Measurements from ENCODE around the gene ADAM30.

The ADAM30 gene

DNA sequence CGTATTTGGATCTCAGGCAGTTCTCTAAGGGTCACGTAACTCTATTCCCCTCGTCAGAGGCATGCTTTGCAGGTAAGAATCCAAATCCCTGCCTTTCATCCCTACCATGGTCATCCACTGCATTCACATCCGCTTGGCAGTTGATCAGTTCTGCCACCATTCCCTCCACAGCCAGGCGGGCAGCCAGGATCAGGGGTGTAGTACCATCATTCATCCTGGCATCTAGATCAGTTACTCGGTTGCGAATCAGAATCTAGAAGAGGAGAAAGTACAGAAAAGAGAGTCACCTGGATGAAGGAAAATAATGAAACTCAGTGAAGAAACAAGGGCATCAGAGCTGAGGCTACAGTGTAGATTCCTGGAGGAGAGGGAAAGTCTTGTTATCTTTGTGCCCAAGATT, 22.0 kb upstream of the ADAM30 start:
- no peak for DNase-seq (ENCODE audit: low read depth)
- TF ChIP-seq, protein P1, sequence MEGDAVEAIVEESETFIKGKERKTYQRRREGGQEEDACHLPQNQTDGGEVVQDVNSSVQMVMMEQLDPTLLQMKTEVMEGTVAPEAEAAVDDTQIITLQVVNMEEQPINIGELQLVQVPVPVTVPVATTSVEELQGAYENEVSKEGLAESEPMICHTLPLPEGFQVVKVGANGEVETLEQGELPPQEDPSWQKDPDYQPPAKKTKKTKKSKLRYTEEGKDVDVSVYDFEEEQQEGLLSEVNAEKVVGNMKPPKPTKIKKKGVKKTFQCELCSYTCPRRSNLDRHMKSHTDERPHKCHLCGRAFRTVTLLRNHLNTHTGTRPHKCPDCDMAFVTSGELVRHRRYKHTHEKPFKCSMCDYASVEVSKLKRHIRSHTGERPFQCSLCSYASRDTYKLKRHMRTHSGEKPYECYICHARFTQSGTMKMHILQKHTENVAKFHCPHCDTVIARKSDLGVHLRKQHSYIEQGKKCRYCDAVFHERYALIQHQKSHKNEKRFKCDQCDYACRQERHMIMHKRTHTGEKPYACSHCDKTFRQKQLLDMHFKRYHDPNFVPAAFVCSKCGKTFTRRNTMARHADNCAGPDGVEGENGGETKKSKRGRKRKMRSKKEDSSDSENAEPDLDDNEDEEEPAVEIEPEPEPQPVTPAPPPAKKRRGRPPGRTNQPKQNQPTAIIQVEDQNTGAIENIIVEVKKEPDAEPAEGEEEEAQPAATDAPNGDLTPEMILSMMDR (IDR thresholded peaks at IDR 0.05; ENCODE audit: insufficient read depth, low read depth, low read length, missing control alignments): no peak
- no peak overlapping the region for H3K4me3 ChIP-seq (ENCODE audit: low read depth, low read length)

DNA sequence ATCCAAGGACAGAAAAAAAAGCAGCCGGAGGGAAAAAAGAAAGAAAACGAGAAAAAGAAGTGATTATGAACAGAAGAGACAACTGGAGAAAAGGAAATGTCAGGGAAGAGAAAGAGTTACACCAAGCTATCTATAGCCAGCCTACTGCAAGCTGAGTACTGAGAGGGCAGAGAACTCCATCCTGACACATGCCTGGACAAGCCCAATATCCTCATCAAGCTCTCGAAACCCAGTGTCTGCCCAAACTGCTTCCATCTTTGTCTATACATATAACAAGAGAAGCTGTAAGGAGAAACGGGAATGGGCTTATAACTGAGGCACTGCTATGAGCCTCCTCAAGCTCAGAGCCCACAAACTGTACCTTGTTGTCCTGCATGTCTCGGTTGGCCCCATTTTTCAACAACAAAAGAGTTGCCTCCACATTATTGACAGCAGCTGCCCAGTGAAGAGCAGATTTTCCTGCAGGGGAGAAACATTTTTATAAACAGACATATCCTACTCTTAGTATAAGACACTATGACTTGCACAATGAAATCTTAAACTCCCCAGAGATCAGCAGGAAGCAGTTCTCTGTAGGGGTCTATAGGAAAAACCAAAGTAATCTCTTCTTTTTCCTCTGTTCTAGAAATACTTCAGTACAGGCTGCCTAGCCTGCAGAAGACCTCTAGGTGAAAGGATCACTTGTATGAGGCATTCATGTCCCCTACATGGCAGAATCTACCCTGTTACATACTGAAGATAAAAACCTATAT, 21.2 kb upstream of the ADAM30 start:
- H3K4me3 ChIP-seq (ENCODE audit: low read depth, low read length): no peak overlapping the region
- DNase-seq (ENCODE audit: low read depth): no peak
- TF ChIP-seq, protein P1 (IDR thresholded peaks at IDR 0.05; ENCODE audit: insufficient read depth, low read depth, low read length, missing control alignments): no peak

DNA sequence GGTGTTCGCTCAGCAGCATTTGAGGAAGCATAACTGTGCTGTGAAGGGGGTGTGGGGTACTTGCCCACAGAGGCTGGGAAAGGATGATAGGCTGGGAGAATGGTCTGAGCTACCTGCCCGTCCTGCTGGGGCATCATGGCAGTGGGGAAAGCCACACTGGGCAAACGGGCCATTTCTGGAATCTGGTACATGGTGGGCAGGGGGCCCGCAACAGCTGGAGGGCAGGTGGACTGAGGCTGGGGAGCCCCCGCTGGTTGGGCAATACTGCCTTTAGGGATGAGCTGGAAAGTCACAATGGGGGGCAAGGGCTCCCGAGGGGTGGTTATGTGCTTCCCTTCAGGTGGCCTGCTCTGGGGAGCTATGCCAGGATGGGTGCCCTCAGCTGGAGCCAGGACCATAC, 19.2 kb upstream of the ADAM30 start:
- no peak for DNase-seq (ENCODE audit: low read depth)
- TF ChIP-seq, protein P1 (IDR thresholded peaks at IDR 0.05; ENCODE audit: insufficient read depth, low read depth, low read length, missing control alignments): no peak
- H3K4me3 ChIP-seq (ENCODE audit: low read depth, low read length): no peak overlapping the region

DNA sequence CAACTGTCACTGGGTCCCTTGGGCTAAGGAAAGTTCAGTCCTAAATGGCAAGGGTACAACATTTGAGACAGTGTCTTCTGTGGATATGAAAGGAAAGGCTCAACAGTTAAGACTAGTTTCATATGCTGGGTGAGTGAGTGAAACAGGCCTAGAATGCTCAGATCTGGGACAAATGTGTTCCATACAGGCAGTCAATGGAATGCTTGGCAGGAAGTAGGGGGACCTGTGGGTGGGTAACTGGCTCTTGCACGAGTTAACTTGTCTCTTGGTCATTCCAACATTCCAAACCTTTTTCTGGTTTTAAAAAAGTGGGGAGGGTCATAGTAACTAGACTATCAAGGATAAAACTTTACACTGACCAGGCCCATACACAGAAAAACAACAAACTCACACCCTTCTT, 17.8 kb upstream of the ADAM30 start:
- no peak overlapping the region for H3K4me3 ChIP-seq (ENCODE audit: low read depth, low read length)
- TF ChIP-seq, protein P1 (IDR thresholded peaks at IDR 0.05; ENCODE audit: insufficient read depth, low read depth, low read length, missing control alignments): no peak
- no peak for DNase-seq (ENCODE audit: low read depth)

DNA sequence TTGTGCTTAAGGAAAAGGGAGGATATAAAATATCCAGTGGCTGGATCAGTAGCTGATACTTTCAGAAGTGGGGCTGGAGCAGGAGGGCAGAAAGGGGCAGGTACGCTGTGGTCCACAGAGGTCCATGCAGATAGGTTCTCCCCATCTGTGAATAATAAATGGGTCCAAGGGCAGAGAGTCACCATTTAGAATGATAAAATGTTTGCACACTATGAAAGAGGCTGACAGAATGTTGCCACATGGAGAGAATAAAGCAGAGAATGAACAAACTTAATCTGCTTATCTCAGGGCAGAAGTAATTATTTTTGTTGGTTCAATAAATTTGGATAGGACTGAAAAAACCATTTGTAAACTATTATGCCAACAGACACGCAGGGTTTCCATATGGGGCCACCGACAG, 16.6 kb upstream of the ADAM30 start:
- TF ChIP-seq, protein P1 (IDR thresholded peaks at IDR 0.05; ENCODE audit: insufficient read depth, low read depth, low read length, missing control alignments): no peak
- DNase-seq (ENCODE audit: low read depth): no peak
- no peak overlapping the region for H3K4me3 ChIP-seq (ENCODE audit: low read depth, low read length)

DNA sequence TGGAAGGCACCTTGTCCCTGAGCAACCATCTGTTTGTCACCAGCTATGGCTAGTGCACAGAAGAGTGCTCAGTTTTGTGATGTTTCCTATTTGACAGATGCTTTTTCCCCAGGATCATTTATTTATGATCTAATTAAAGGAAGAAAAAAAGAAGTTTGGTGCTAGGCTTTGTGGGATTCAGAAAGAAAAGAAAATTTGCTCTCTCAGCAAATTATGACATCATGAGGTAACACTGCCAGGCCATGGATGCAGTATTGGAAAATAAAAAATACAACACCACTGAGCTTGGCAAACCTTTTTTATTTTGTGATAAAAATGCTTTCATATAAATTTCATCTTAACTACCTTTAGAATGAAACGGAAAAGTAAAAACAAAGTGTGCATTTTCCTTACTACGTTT, 15.5 kb upstream of the ADAM30 start:
- no peak overlapping the region for H3K4me3 ChIP-seq (ENCODE audit: low read depth, low read length)
- no peak for DNase-seq (ENCODE audit: low read depth)
- TF ChIP-seq, protein P1 (IDR thresholded peaks at IDR 0.05; ENCODE audit: insufficient read depth, low read depth, low read length, missing control alignments): no peak

DNA sequence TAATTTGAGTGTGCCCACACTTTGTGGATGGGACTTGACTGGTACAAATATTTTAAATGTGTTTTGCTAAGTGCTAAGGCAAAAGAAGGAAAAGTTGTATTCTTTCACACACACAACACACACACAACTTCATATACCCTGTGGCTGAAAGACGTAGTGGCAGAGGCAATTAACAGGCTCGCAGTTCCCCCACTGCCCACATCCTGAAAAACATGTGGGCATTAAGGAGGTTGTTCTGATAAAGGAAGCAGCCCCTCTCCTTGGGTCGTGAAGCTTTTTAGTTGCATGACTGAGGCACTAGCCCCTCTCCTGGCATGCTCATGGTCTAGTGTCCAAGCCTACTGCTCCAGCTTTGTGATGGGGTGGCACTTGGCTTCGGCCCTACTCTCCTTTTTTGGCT, 14.3 kb upstream of the ADAM30 start:
- TF ChIP-seq, protein P1 (IDR thresholded peaks at IDR 0.05; ENCODE audit: insufficient read depth, low read depth, low read length, missing control alignments): no peak
- no peak overlapping the region for H3K4me3 ChIP-seq (ENCODE audit: low read depth, low read length)
- DNase-seq (ENCODE audit: low read depth): no peak

All from GM12865 (cell line).